Measurements from ENCODE around the gene C8G.

The C8G gene

GRCh38 chr9:136942112-136942880 lies 2.7 kb upstream of the C8G start:
- no peak for DNase-seq

- DNase-seq: no peak
Measured at GRCh38 chr9:136942881-136943230, 2.2 kb upstream of the C8G start.

GRCh38 chr9:136943291-136944211 lies 1.5 kb upstream of the C8G start:
- DNase-seq: peak; percentile 39 to 53

- no peak for DNase-seq
Measured at GRCh38 chr9:136944212-136944518, 878 bp upstream of the C8G start.

GRCh38 chr9:136945333-136946227 lies 537 bp downstream of the C8G start:
- no peak for DNase-seq

GRCh38 chr9:136946228-136947027 lies 1.4 kb downstream of the C8G start:
- DNase-seq: no peak

- DNase-seq: no peak
Measured at GRCh38 chr9:136947028-136947891, 2.2 kb downstream of the C8G start.

GRCh38 chr9:136947955-136948510 lies 3.0 kb downstream of the C8G start:
- peak in 1 of 2 experiments; percentile 35 for DNase-seq

GRCh38 chr9:136949239-136949816 lies 4.3 kb downstream of the C8G start:
- no peak for DNase-seq

GRCh38 chr9:136949817-136950655 lies 5.0 kb downstream of the C8G start:
- DNase-seq: peak; percentile 98

- no peak for DNase-seq
Measured at GRCh38 chr9:136950656-136951276, 5.7 kb downstream of the C8G start.

GRCh38 chr9:136951541-136952320 lies 6.7 kb downstream of the C8G start, which contains the start of gene LCN12:
LCN12 (plus strand) TSS chr9:136952273; CDS start chr9:136952328, 55 bp downstream.
- DNase-seq: no peak

GRCh38 chr9:136952321-136952850 lies 7.3 kb downstream of the C8G start:
- no peak for DNase-seq

- no peak for DNase-seq
Measured at GRCh38 chr9:136952876-136953770, 8.1 kb downstream of the C8G start.

- no peak for DNase-seq
Measured at GRCh38 chr9:136953771-136954269, 8.8 kb downstream of the C8G start.

GRCh38 chr9:136954270-136955083 lies 9.4 kb downstream of the C8G start:
- DNase-seq: no peak

All from activated CD4-positive, alpha-beta T cell treated with anti-CD3 and anti-CD28 coated beads, Interleukin-2, amount 50 U/mL, for 48 hours (primary cell).